HEK293 (cell line): ENCODE results near the gene ZFP91.

Experiments used
- CTCF ChIA-PET: fragments of 350-600 bp; formaldehyde crosslinking; extraction: SDS; loops from one replicate; lab custom pipeline; 2021; ENCODE audit warnings: antibody characterized with exemption; lab: Yijun Ruan, JAX
- POLR2A ChIA-PET: fragments of 300-600 bp; formaldehyde crosslinking; extraction: SDS; loops from one replicate; lab custom pipeline; 2020; ENCODE audit warnings: antibody characterized with exemption, inconsistent platforms; lab: Yijun Ruan, JAX
- H3K27ac ChIP-seq: fragments of 200-500 bp; sonication (Bioruptor generic); 2 replicates; pipeline ENCODE4 v1.5.1; 2014; ENCODE audit warnings: low read depth, low read length, control low read depth, inconsistent platforms; ENCODE audit errors: extremely low read depth
- H3K36me3 ChIP-seq, 2 experiments: fragments of 200-500 bp in 1 of 2; sonication (Bioruptor generic) in 1 of 2; 1 replicate in 1 of 2; 2 replicates in 1 of 2; pipeline ENCODE4 v1.5.1; 2014 to 2017; ENCODE audit warnings: inconsistent platforms in 2 of 2, low read length in 2 of 2; ENCODE audit not compliant: control insufficient read depth in 2 of 2, insufficient read depth in 1 of 2
- H3K4me1 ChIP-seq: fragments of 200-500 bp; sonication (Bioruptor generic); 2 replicates; pipeline ENCODE4 v1.5.1; 2014; ENCODE audit warnings: mild to moderate bottlenecking, low read length, inconsistent platforms; ENCODE audit not compliant: control insufficient read depth, insufficient read depth
- H3K4me3 ChIP-seq: 2 replicates; pipeline ENCODE4 v1.5.1; 2011; ENCODE audit warnings: low read depth, mild to moderate bottlenecking, control low read depth, low read length, moderate library complexity
- H3K9me3 ChIP-seq: fragments of 200-500 bp; sonication (Bioruptor generic); 2 replicates; pipeline ENCODE4 v1.5.1; 2014; ENCODE audit warnings: low read depth, low read length, inconsistent platforms; ENCODE audit not compliant: control insufficient read depth, insufficient read depth
- HOXA7 ChIP-seq: sonication (generic); formaldehyde crosslinking; IDR thresholded peaks from 2 replicates; pipeline ENCODE4 v1.8.1; 2022; ENCODE audit warnings: missing genetic modification reagents, borderline replicate concordance
- HOXD13 ChIP-seq: sonication (generic); formaldehyde crosslinking; IDR thresholded peaks from 2 replicates; pipeline ENCODE4 v1.8.0; 2022; ENCODE audit warnings: missing genetic modification reagents, borderline replicate concordance
- INSM2 ChIP-seq: fragments of 450-650 bp; formaldehyde crosslinking; IDR thresholded peaks from 2 replicates; pipeline ENCODE4 v1.5.1; 2016; ENCODE audit warnings: missing biosample characterization, missing genetic modification characterization
- MZF1 ChIP-seq: fragments of 450-650 bp; formaldehyde crosslinking; IDR thresholded peaks from 2 replicates; pipeline ENCODE4 v1.5.1; 2017; ENCODE audit warnings: missing biosample characterization, missing genetic modification characterization, borderline replicate concordance
- PRDM1 ChIP-seq: fragments of 450-650 bp; formaldehyde crosslinking; IDR thresholded peaks from 2 replicates; pipeline ENCODE4; 2016; ENCODE audit warnings: missing biosample characterization, missing genetic modification characterization
- PRDM10 ChIP-seq: fragments of 450-650 bp; formaldehyde crosslinking; IDR thresholded peaks from 2 replicates; pipeline ENCODE4 v1.5.1; 2016; ENCODE audit warnings: missing biosample characterization, missing genetic modification characterization
- ZBTB7A ChIP-seq: fragments of 450-650 bp; formaldehyde crosslinking; IDR thresholded peaks from 2 replicates; pipeline ENCODE4 v1.5.1; 2016; ENCODE audit warnings: low read depth, missing biosample characterization, missing genetic modification characterization
- ZNF114 ChIP-seq: fragments of 450-650 bp; formaldehyde crosslinking; IDR thresholded peaks from 2 replicates; pipeline ENCODE4 v1.5.0; 2017; ENCODE audit warnings: missing biosample characterization, missing genetic modification characterization
- ZNF121 ChIP-seq: fragments of 450-650 bp; formaldehyde crosslinking; IDR thresholded peaks from 2 replicates; pipeline ENCODE4 v1.5.1; 2016; ENCODE audit warnings: missing biosample characterization, missing genetic modification characterization
- ZNF155 ChIP-seq: fragments of 450-650 bp; formaldehyde crosslinking; IDR thresholded peaks from 2 replicates; pipeline ENCODE4 v1.5.1; 2016; ENCODE audit warnings: missing biosample characterization, missing genetic modification characterization
- ZNF174 ChIP-seq: fragments of 450-650 bp; formaldehyde crosslinking; IDR thresholded peaks from 2 replicates; pipeline ENCODE4 v1.5.0; 2017; ENCODE audit warnings: missing biosample characterization, mild to moderate bottlenecking, missing genetic modification characterization
- ZNF394 ChIP-seq: fragments of 450-650 bp; formaldehyde crosslinking; IDR thresholded peaks from 2 replicates; pipeline ENCODE4 v1.5.1; 2016; ENCODE audit warnings: missing biosample characterization, missing genetic modification characterization, mild to moderate bottlenecking, moderate library complexity, borderline replicate concordance
- ZNF488 ChIP-seq: fragments of 450-650 bp; formaldehyde crosslinking; IDR thresholded peaks from 2 replicates; pipeline ENCODE4 v1.5.1; 2016; ENCODE audit warnings: missing biosample characterization, missing genetic modification characterization
- ZNF510 ChIP-seq: fragments of 450-650 bp; formaldehyde crosslinking; IDR thresholded peaks from 2 replicates; pipeline ENCODE4 v1.5.1; 2018; ENCODE audit warnings: mild to moderate bottlenecking, missing genetic modification characterization, missing biosample characterization; ENCODE audit not compliant: insufficient replicate concordance
- ZNF521 ChIP-seq: fragments of 450-650 bp; formaldehyde crosslinking; IDR thresholded peaks from 2 replicates; pipeline ENCODE4 v1.5.1; 2017; ENCODE audit warnings: missing biosample characterization, mild to moderate bottlenecking, missing genetic modification characterization
- ZNF560 ChIP-seq: fragments of 450-650 bp; formaldehyde crosslinking; IDR thresholded peaks from 2 replicates; pipeline ENCODE4 v1.5.1; 2017; ENCODE audit warnings: missing biosample characterization, missing genetic modification characterization, borderline replicate concordance
- ZNF596 ChIP-seq: fragments of 450-650 bp; IDR thresholded peaks from 2 replicates; pipeline ENCODE4 v1.5.0; 2018; ENCODE audit warnings: missing biosample characterization, mild to moderate bottlenecking, missing genetic modification characterization, moderate library complexity
- ZNF626 ChIP-seq: fragments of 450-650 bp; sonication (Bioruptor Pico); formaldehyde crosslinking; IDR thresholded peaks from 2 replicates; pipeline ENCODE4 v1.5.1; 2018; ENCODE audit warnings: missing biosample characterization, missing genetic modification characterization, inconsistent platforms
- ZNF830 ChIP-seq: fragments of 450-650 bp; IDR thresholded peaks from 2 replicates; pipeline ENCODE4 v1.5.0; 2018; ENCODE audit warnings: missing biosample characterization, missing genetic modification characterization, low read depth, mild to moderate bottlenecking, moderate library complexity
- TF ChIP-seq, protein P1 (sequence below): fragments of 450-650 bp; formaldehyde crosslinking; IDR thresholded peaks from 2 replicates; pipeline ENCODE4 v1.5.1; 2016; ENCODE audit warnings: missing biosample characterization, missing genetic modification characterization
- TF ChIP-seq, protein P2 (sequence below): fragments of 450-650 bp; formaldehyde crosslinking; IDR thresholded peaks from 2 replicates; pipeline ENCODE4 v1.5.0; 2017; ENCODE audit warnings: missing biosample characterization, missing genetic modification characterization, borderline replicate concordance
- TF ChIP-seq, protein P3 (sequence below): fragments of 450-650 bp; IDR thresholded peaks from 2 replicates; pipeline ENCODE4 v1.5.1; 2018; ENCODE audit warnings: missing biosample characterization, missing genetic modification characterization
- TF ChIP-seq, protein P4 (sequence below): fragments of 450-650 bp; formaldehyde crosslinking; IDR thresholded peaks from 2 replicates; pipeline ENCODE4; 2016; ENCODE audit warnings: missing biosample characterization, missing genetic modification characterization

ZFP91 gene

GRCh38 chr11:58658623-58659022, 79.8 kb downstream of the ZFP91 start:
- no peaks in the 10 kb centered on the region for H3K9me3 ChIP-seq
- TF ChIP-seq, protein P1, sequence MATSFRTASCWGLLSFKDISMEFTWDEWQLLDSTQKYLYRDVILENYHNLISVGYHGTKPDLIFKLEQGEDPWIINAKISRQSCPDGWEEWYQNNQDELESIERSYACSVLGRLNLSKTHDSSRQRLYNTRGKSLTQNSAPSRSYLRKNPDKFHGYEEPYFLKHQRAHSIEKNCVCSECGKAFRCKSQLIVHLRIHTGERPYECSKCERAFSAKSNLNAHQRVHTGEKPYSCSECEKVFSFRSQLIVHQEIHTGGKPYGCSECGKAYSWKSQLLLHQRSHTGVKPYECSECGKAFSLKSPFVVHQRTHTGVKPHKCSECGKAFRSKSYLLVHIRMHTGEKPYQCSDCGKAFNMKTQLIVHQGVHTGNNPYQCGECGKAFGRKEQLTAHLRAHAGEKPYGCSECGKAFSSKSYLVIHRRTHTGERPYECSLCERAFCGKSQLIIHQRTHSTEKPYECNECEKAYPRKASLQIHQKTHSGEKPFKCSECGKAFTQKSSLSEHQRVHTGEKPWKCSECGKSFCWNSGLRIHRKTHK (tag by site-specific recombination) = no peak
- TF ChIP-seq INSM2 (tag by site-specific recombination) = no peak
- TF ChIP-seq ZNF121 (tag by site-specific recombination) = no peak
- no peak for TF ChIP-seq HOXD13 (CRISPR knock-in tag)
- no peak for TF ChIP-seq ZNF510 (tag by site-specific recombination)
- TF ChIP-seq ZNF521 = no peak
- no peak for TF ChIP-seq ZNF114 (tag by site-specific recombination)
- no peak for TF ChIP-seq ZNF596 (tag by site-specific recombination)
- no peak for TF ChIP-seq ZNF488 (tag by site-specific recombination)
- TF ChIP-seq ZNF155 = no peak
- TF ChIP-seq HOXA7 = no peak
- TF ChIP-seq, protein P2, sequence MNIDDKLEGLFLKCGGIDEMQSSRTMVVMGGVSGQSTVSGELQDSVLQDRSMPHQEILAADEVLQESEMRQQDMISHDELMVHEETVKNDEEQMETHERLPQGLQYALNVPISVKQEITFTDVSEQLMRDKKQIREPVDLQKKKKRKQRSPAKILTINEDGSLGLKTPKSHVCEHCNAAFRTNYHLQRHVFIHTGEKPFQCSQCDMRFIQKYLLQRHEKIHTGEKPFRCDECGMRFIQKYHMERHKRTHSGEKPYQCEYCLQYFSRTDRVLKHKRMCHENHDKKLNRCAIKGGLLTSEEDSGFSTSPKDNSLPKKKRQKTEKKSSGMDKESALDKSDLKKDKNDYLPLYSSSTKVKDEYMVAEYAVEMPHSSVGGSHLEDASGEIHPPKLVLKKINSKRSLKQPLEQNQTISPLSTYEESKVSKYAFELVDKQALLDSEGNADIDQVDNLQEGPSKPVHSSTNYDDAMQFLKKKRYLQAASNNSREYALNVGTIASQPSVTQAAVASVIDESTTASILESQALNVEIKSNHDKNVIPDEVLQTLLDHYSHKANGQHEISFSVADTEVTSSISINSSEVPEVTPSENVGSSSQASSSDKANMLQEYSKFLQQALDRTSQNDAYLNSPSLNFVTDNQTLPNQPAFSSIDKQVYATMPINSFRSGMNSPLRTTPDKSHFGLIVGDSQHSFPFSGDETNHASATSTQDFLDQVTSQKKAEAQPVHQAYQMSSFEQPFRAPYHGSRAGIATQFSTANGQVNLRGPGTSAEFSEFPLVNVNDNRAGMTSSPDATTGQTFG = no peak
- no peak for TF ChIP-seq ZNF394 (tag by site-specific recombination)
- TF ChIP-seq, protein P3, sequence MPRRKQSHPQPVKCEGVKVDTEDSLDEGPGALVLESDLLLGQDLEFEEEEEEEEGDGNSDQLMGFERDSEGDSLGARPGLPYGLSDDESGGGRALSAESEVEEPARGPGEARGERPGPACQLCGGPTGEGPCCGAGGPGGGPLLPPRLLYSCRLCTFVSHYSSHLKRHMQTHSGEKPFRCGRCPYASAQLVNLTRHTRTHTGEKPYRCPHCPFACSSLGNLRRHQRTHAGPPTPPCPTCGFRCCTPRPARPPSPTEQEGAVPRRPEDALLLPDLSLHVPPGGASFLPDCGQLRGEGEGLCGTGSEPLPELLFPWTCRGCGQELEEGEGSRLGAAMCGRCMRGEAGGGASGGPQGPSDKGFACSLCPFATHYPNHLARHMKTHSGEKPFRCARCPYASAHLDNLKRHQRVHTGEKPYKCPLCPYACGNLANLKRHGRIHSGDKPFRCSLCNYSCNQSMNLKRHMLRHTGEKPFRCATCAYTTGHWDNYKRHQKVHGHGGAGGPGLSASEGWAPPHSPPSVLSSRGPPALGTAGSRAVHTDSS (tag by site-specific recombination) = no peak
- TF ChIP-seq ZNF626 (tag by site-specific recombination) = no peak
- no peak for TF ChIP-seq MZF1 (tag by site-specific recombination)
- no peak for TF ChIP-seq ZNF830 (tag by site-specific recombination)
- TF ChIP-seq ZNF560 (tag by site-specific recombination) = no peak
- no peaks in the 10 kb centered on the region for H3K36me3 ChIP-seq
- POLR2A ChIA-PET = no interaction called here
- CTCF ChIA-PET = interaction anchor here (1.4 kb wide), 1 partner anchor 129 kb away, joined by 3 read pairs; no protein-coding TSS in a partner anchor
- H3K4me1 ChIP-seq = no peaks in the 10 kb centered on the region
- H3K27ac ChIP-seq = no peak overlapping the region
- H3K4me3 ChIP-seq = no peak overlapping the region

DNA sequence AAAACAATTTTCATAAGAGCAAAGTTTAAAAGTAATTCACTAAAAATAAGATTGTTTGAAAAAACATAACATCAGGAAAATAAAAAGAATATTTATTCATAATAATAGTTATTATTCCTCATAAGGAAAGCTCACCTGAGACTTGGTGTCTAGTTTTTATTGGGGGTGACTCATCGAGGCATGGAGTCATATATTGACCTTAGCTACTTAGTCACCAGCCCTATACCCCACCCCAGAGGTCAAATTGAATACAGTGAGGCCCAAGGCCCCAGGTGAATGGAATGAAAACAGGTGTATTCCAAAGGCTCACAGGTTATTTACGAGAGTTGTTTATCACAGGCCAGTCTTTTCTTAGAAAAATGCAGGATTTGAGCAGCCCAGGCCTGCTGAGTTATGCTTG, 80.5 kb downstream of the ZFP91 start:
- no peaks in the 10 kb centered on the region for H3K9me3 ChIP-seq
- no peaks in the 10 kb centered on the region for H3K36me3 ChIP-seq
- POLR2A ChIA-PET = no interaction called here
- H3K27ac ChIP-seq = no peak overlapping the region
- H3K4me1 ChIP-seq = no peaks in the 10 kb centered on the region
- CTCF ChIA-PET = interaction anchor here (0.7 to 1.4 kb wide), 3 partner anchors 10 to 129 kb away, joined by 3 to 4 read pairs (median 3); no protein-coding TSS in a partner anchor
- H3K4me3 ChIP-seq = no peak overlapping the region
- TF ChIP-seq, protein P4, sequence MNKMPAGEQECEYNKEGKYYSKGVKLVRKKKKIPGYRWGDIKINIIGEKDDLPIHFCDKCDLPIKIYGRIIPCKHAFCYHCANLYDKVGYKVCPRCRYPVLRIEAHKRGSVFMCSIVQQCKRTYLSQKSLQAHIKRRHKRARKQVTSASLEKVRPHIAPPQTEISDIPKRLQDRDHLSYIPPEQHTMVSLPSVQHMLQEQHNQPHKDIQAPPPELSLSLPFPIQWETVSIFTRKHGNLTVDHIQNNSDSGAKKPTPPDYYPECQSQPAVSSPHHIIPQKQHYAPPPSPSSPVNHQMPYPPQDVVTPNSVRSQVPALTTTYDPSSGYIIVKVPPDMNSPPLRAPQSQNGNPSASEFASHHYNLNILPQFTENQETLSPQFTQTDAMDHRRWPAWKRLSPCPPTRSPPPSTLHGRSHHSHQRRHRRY (tag by site-specific recombination) = no peak
- TF ChIP-seq PRDM10 (tag by site-specific recombination) (no peak), ZBTB7A (tag by site-specific recombination) (no peak), ZNF174 (no peak), PRDM1 (no peak)
